ENCODE results near the gene GIT1.

GIT1 gene

GRCh38 chr17:29567304-29567553, 22.2 kb downstream of the GIT1 start:
- Histone ChIP-seq H3K27me3 (ENCODE audit: insufficient read depth, low read length) (no peaks in the 10 kb centered on the region), H3K9me3 (ENCODE audit: low read length) (no peaks in the 10 kb centered on the region), H3F3A (ENCODE audit: insufficient read depth, low read length) (no peaks in the 10 kb centered on the region), H3K36me3 (ENCODE audit: insufficient read depth, low read length) (no peaks in the 10 kb centered on the region), H3K79me2 (ENCODE audit: insufficient read depth, low read length) (no peaks in the 10 kb centered on the region), H3K27ac (ENCODE audit: low read depth, low read length, poor library complexity, severe bottlenecking) (no peak overlapping the region), H3K9ac (ENCODE audit: low read length) (peak overlapping the region; percentile 88; the same call in 1 of the 2 replicates), H3K4me3 (ENCODE audit: low read depth, low read length, poor library complexity, severe bottlenecking) (peak overlapping the region; percentile 84), H3K9me2 (ENCODE audit: low read depth, low read length) (no peaks in the 10 kb centered on the region), H2AFZ (ENCODE audit: low read length) (no peak overlapping the region), H4K20me1 (ENCODE audit: insufficient read depth, low read length) (no peaks in the 10 kb centered on the region), H3K4me2 (ENCODE audit: low read length) (peak overlapping the region; percentile 98), H3K4me1 (ENCODE audit: insufficient read depth, low read length, severe bottlenecking) (peaks cover 31% of the 10 kb centered on the region)
- TF ChIP-seq CTCF (IDR thresholded peaks at IDR 0.05; ENCODE audit: low read length) (no peak), EZH2 (IDR thresholded peaks at IDR 0.05; ENCODE audit: borderline replicate concordance, low read length) (no peak)

- H2AFZ ChIP-seq (ENCODE audit: low read length), result no peak within 1 kb of the TSS
- peak within 1 kb of the TSS; percentile 88 for H3K9ac ChIP-seq (ENCODE audit: low read length)
- H3F3A ChIP-seq (ENCODE audit: insufficient read depth, low read length), result no peaks in the 10 kb centered on the region
- no peak within 1 kb of the TSS for H3K27ac ChIP-seq (ENCODE audit: low read depth, low read length, poor library complexity, severe bottlenecking)
- H3K27me3 ChIP-seq (ENCODE audit: insufficient read depth, low read length), result no peaks in the 10 kb centered on the region
- H3K9me3 ChIP-seq (ENCODE audit: low read length), result no peaks in the 10 kb centered on the region
- H3K4me3 ChIP-seq (ENCODE audit: low read depth, low read length, poor library complexity, severe bottlenecking), result peak within 1 kb of the TSS; percentile 84
- H3K4me1 ChIP-seq (ENCODE audit: insufficient read depth, low read length, severe bottlenecking), result peaks cover 37% of the 10 kb centered on the region
- H3K9me2 ChIP-seq (ENCODE audit: low read depth, low read length), result no peaks in the 10 kb centered on the region
- no peaks in the 10 kb centered on the region for H3K79me2 ChIP-seq (ENCODE audit: insufficient read depth, low read length)
- TF ChIP-seq EZH2 (IDR thresholded peaks at IDR 0.05; ENCODE audit: borderline replicate concordance, low read length), result no peak
- no peak for TF ChIP-seq CTCF (IDR thresholded peaks at IDR 0.05; ENCODE audit: low read length)
- H3K36me3 ChIP-seq (ENCODE audit: insufficient read depth, low read length), result no peaks in the 10 kb centered on the region
- H3K4me2 ChIP-seq (ENCODE audit: low read length), result peak within 1 kb of the TSS; percentile 98
- H4K20me1 ChIP-seq (ENCODE audit: insufficient read depth, low read length), result no peaks in the 10 kb centered on the region
These were observed 22.8 kb downstream of the GIT1 start, which contains the start of gene ABHD15 for GRCh38 chr17:29566473-29567303. Gene ABHD15 (minus strand): TSS chr17:29567037. CDS start chr17:29566966, 71 bp downstream.

DNA sequence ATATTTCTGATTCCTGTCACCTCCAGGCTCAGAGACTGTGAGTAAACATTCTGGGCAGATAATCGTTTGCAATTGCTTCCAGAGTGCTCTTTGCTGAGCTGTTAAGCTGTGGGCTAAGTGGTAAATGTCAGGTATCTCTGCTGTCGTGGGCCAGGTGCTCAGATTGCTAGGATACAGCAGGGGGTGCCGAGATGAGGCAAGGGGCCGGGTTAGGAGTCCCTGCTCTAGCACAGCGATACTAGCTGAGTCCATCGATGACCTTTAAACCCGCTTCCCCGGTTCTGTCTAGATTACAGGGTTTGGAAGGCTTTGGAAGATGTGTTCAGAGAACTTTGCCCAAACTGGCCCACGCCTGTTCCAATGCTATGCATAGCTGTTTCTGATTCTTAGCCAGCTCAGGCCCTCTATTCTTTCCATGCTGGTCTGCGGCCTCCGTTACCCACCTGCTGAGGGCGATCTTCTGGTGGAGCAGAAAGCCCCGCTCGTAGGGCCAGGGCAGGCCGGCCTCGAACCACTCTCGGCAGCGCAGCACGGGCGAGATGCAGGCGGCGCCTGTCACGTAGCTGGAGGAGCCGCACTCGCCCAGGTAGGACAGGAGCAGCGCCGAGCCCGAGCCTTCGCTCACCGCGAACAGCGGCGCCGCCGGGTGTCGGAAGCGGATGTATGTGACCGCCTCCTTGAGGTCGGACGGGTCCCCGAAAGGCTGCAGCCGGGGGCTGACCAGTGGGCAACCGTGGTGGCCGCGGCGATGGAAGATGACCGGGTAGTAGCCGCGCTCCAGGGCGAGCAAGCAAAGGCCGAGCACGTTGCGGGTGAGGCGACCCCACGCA, 23.6 kb downstream of the GIT1 start:
- Histone ChIP-seq H3K4me1 (ENCODE audit: insufficient read depth, low read length, severe bottlenecking) (peaks cover 42% of the 10 kb centered on the region), H2AFZ (ENCODE audit: low read length) (no peak overlapping the region), H3K79me2 (ENCODE audit: insufficient read depth, low read length) (no peaks in the 10 kb centered on the region), H3K36me3 (ENCODE audit: insufficient read depth, low read length) (no peaks in the 10 kb centered on the region), H3K27ac (ENCODE audit: low read depth, low read length, poor library complexity, severe bottlenecking) (no peak overlapping the region), H3K4me3 (ENCODE audit: low read depth, low read length, poor library complexity, severe bottlenecking) (peak overlapping the region; percentile 84), H3K27me3 (ENCODE audit: insufficient read depth, low read length) (no peaks in the 10 kb centered on the region), H3K9ac (ENCODE audit: low read length) (peak overlapping the region; percentile 51; the same call in 1 of the 2 replicates), H3K4me2 (ENCODE audit: low read length) (peak overlapping the region; percentile 98), H3F3A (ENCODE audit: insufficient read depth, low read length) (no peaks in the 10 kb centered on the region), H3K9me3 (ENCODE audit: low read length) (no peaks in the 10 kb centered on the region), H3K9me2 (ENCODE audit: low read depth, low read length) (no peaks in the 10 kb centered on the region), H4K20me1 (ENCODE audit: insufficient read depth, low read length) (no peaks in the 10 kb centered on the region)
- TF ChIP-seq CTCF (IDR thresholded peaks at IDR 0.05; ENCODE audit: low read length) (peak; percentile 43; the same call in 1 of the 2 replicates), EZH2 (IDR thresholded peaks at IDR 0.05; ENCODE audit: borderline replicate concordance, low read length) (no peak)
